GM19351 (cell line): ENCODE data around the gene PPP2R1B.
"Not testable (repeated sequence)": the region's sequence is repeated elsewhere in the genome, so short reads cannot be mapped to it uniquely, and the experiment has no call there.

Experiments used
- ATAC-seq: cut with Tn5 transposase; IDR thresholded peaks from one replicate; pipeline ENCODE4 v1.9.1; 2021; ENCODE audit warnings: mild to moderate bottlenecking, moderate library complexity; ENCODE audit not compliant: unreplicated experiment

The PPP2R1B gene

DNA sequence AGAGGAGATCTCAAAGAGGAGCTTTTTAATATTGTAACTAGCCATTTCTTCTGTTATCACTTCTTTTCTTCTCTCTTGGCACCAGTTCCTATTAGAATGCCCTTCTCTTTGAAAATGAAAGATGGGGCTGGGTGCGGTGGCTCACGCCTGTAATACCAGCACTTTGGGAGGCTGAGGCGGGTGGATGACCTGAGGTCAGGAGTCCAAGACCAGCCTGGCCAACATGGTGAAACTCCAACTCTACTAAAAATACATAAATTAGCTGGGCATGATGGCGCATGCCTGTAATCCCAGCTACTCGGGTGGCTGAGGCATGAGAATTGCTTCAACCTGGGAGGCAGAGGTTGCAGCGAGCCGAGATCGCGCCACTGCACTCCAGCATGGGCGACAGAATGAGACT, 18.1 kb upstream of the PPP2R1B start:
- not testable (repeated sequence) for ATAC-seq

DNA sequence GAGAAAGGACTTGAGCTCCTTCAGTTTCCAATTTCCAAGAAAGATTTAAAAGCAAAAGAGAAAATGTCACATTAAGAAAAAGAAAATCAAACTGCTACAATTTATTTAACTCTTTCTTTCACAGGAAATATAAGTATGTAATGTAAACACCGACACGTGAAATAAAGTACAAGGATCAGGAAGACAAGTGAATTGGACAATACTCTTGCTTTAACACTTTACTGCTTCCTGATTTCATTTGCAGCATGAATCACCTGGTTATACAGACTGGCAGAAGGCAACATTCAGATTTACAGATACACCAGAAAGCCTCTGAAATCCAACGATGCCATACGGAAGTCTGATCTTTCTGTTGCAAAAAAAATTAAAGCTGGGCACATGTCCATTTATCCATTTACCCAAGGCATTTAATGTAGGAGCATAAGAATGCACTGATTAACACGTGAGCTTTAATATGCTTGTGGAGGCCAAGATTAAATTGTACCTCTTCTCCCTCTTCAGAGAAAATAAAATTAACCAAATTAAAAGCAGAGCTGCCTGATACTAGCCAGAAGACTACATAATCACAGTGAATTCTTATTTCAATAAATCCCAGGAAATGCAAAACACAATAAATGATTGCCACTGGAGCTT, 16.0 kb upstream of the PPP2R1B start:
- ATAC-seq = no peak

DNA sequence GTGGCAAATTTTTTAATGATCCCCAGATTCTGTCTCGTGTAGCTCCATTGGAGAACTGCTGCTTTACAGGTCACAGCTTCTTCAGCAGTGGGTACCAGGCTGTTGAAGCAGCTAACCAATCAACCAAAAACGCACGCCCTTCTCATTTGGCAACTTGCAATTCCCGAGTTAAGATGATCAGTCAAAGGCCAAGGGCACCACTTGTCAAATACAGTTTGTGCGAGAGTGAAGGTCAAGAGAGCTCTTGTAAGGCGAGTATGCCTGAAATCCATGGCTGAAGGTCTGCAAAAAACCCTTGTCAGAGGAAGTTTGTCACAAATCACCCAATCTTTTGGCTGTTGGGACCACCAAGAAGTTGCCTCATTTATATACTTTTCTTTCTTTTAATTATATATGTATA, 12.9 kb upstream of the PPP2R1B start:
- no peak for ATAC-seq

DNA sequence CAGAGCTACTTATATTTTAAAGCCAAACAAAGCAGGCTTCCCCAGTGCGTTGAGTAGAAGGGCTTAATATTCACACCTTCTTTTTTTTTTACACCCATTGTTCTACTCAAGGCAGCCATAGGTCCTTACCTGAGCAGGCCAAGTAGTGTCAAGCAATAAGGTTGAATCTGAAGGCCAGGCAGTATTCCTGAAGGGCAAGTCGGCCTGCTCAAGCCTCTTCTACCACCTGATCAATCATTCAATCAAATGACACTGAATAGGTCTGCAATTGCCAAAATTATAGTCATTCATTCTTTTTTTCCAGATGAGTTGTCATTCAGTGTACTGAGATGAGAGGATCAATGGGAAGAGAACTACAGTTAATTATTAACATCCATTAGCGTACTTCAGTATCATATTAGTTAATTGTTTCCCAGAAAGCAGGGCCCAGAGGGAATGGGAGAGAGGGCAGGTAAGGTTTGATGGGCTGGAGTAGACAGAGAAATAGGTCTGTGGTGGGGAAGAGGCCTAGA, 11.9 kb upstream of the PPP2R1B start:
- no peak for ATAC-seq

DNA sequence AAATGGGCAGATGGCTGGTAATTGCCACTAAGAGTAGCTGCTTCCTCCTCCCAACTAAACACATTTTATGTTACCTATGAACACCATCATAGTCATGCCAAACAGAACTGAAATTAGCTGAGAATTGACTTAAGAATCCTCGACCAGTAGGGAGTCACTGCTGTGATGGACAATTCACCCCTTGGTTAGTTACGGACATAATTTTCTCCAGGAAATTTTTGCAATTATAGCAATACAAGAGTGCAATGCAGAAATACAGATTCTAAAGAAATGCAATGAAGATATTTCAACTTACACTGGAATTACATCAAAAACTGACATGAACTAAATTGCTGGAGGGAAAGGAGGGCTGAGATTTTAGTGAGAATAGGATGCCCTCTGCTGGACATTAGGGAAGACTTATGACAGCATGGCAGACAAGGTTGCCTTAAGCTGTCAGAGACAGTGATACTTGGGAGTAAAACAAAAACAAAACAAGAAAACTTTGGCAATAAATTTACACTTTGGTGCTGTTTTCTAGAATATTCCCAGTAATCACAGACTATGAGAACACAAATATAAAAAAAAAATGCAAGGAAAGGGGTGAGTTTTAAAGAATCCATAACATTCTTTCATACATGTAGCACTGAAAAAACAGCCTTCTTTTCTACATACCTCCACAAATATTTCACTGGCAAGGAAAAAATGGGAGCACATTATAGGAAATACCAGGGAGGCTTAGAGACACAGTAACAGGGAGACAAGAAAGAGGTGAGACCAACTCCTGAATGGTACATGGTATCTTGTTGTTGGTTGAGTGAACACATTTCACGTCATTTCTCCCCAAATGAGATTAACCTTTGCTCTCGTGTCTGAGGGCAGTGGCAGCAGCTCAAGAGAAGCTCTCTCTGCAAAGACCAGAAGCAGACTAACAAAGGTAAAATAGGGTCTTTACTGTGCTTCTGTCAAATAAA, 11.2 kb upstream of the PPP2R1B start:
- peak; percentile 48 for ATAC-seq

DNA sequence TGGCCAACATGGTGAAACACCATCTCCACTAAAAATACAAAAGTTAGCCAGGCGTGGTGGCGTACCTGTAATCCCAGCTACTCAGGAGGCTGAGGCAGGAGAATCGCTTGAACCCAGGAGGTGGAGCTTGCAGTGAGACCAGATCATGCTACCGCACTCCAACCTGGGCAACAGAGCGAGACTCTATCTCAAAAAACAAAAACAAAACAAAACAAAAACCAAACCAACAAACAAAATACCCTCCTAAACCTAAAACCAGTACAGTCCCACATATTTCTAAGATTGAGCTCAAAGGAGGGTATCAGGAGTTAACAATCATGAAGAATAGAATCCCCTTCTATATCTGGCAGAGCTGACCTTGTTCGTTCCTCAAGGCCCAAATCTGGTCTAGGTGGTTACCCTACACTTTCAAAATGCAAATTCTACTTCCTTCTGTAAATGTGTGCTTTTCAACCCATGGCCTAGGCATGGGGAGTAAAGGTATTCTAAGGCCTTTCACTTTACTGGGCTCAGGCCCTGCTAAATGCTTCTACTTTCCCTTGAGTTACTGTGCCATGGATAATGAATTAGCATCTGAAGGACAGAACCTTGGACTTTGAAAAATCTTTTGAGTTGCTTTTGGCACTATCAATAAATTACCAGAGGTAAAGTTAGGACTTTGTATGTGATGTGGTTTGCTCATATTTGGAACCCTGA, 10.4 kb upstream of the PPP2R1B start:
- peak; percentile 99 for ATAC-seq

DNA sequence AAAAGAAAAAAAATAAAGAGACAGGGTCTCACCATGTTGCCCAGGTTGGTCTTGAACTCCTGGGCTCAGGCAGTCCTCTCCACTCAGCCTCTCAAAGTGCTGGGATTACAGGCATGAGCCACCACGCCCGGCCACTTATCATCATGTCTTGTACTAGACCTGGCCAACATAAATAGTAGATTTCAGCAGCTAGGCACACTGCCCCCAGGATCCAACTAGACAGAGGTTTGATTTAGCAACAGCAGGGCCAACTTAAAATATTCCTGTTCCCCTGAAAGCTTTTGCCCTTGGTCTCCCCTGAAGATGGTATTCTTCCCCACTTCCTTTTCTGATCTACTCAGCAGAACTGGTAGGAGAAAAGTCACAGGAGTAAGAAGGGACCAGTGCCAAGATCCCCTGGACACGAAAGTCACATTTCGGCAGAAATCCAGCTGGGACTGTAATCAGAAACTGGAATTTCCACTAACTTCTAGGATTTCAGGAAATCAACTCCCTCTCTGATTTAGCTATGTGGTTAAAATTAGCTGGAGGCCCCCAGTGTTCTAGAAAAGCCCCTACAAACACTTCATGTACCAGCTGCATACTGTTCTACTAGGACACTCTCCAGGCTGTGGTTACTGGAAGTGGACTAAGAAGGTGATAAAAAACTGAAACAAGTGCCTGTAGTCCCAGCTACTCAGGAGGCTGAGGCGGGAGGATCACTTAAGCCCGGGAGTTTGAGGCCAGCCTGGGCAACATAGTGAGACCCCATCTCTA, 8.9 kb upstream of the PPP2R1B start:
- no peak for ATAC-seq

DNA sequence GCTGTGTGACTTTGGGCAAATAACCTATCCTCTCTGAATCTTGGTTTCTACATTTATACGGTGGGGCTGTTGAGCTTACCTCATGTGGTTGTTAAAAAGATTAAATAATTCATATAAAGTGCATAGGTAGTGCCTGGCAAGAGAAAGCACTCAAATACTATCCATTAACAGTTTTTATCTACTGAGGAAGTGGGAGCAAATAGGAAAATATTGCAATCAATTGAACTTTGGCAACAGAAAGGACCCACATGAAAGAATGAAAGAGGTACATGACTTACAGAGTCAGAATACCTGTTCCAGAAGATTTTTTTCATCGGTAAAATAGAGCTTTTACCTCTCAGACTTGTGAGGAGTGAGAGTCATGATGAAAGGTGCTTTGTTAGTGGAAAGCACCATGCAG, 6.3 kb upstream of the PPP2R1B start:
- ATAC-seq = no peak

DNA sequence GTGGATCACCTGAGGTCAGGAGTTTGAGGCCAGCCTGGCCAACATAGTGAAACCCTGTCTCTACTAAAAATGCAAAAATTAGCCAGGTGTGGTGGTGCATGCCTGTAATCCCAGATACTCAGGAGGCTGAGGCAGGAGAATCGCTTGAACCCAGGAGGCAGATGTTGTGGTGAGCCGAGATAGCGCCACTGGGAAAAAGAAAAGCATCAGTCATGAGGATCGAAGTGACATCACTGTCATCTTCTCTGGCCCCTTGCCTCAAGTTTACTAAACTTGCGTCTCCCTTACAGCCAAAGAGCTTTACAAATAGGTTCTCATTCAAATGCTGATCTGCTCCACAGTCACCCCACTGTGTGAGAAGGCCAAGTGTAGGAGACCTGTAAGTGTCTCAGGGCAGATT, 5.0 kb upstream of the PPP2R1B start:
- ATAC-seq = not testable (repeated sequence)

DNA sequence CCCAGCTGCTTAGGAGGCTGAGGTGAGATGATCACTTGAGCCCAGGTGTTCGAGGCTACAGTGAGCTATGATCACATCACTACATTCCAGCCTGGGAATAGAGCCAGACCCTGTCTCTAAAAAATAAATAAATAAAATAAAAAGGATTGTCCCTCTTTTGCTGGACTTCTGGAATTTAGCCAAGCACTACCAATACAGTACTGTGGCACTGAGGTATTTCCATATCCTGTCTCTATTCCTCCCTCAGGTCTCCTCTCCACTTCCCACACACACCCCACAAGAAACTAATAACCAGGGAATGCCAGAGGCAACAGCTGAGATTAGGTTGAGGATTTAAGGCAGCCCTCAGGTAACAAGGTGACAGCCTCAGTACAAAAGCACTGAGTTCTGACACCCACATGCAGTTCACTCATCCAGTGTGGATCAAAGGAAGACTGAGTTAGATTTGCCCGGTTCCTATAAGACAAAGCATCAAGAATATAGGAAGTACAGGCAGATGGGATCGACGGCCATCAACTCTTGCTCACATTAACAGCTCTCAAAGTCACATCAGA, 4.5 kb upstream of the PPP2R1B start:
- no peak for ATAC-seq

DNA sequence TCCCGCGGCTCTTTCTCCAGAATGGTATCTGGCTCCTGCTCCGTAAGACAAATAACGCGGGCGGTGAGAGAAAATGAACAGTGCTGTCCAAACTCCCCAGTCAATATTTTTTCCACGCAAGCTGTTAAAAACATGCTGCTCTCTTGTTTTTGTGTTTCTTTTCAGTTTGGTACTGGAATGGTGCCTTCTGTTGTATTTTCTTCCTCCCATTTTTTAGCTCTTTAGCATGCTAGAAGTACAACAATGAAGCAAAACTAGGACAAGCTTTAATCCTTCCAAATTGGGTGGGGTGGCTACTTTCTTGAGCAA, 599 bp upstream of the PPP2R1B start:
- ATAC-seq = peak; percentile 5

DNA sequence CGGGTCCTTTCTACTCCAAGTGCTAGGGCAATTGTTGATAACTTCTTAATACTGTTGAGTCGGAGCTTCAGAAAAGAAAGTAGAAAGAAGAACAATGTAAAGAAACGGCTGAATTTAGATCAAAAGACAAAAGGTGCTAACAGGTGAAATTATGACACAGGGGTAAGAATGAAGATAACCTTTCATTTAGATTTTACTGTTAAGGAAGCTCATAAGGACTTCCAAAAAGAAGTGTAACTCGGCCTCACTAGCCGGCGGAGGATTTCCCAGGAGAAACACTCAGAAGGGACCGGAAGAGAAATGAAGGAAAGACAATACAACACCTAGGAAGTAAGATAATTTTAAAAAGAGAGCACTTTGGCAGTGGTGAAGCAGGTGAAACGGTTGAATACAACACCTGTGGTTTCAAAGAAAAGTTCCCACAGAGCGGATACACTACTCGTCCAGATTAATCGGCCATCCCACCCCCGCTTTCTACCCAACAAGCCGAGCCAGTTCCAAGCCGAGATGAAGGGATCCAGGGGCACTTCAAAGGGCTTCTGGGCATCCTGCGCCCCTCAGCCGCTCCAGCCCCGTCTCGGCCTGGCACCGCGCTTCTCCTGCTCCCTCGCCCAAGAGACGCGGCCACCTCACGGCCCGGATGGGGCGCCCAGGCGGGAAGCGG, 737 bp downstream of the PPP2R1B start:
- peak; percentile 47 for ATAC-seq

DNA sequence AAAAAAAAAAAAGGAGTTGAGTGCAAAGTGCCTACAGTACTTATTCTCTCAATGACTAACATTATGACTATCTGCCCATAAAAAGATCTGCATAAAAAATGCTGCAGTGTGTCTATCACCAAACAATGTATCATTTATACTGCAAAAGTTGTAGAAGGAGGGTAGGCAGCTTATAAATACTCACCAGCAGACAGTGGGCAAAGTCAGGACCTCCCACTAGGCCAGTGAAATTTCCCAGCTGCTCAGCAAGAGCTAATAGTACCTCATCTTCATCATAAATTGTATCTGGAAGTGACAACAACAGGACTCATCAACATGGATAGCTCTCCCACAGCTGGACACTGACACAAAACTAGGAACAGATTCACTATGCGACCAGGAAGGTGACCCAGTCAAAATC, 1.6 kb downstream of the PPP2R1B start:
- no peak for ATAC-seq

DNA sequence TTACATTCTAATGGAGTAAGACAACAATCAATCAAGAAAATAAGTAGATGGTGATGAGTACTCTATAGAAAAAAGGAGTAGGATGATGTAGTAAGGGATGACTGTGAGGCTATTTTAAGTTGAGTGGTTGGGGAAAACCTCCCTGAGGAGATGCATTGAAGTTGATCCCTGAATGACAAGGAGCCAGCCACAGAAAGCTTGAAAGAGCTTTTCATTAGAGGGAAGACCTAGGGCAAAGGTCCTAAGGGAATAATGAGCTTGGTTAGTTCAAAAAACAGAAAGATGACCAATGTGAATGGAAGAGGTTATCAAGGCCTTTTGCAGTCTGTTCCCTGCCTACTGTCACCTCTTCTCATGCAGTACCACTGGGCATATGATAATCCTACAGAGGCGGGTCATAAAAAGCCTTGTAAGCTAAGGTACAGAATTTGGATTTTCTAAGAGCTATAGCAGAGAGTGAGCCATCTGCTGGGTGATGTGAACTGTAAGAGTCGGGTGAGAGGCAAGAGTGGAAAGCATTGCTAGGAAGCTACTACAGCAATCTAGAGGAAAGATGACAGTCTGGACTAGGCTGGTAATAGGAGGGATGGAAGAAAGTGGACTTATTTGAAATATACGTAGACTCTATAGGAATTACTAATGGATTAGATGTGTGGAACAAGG, 3.1 kb downstream of the PPP2R1B start:
- ATAC-seq = no peak

DNA sequence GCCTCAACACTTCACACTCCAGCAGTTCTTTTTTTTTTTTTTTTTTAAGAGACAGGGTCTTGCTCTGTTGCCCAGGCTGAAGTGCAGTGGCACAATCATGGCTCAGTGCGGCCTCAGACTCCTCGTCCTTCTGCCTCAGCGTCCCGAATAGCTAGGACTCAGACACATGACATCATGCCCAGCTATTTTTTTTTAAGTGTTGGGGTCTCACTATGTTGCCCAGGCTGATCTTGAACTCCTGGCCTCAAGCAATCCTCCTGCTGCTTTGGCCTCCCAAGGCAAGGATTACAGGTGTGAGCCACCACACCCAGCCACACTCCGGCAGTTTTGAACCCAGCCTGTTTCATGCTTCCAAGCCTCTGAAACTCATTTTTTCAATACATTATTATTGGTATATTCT, 3.7 kb downstream of the PPP2R1B start:
- no peak for ATAC-seq

DNA sequence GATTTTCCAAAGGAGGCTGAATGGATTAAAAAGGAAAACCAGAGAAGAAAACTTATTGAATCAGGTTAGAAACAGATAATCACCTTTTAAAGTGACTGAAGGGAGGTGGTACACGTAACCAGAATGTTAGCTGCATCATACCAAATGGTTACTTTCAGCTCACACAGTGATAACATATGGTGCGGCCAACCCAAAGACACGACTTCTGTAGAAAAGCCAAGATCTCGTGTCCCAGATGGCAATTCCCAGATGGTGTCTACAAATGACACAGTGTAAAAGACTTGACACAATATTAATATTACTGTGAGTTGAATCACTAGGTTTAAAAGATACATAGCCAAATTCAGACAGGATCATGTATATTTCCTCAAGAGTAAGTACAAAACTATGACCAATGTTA, 5.2 kb downstream of the PPP2R1B start:
- ATAC-seq = no peak

DNA sequence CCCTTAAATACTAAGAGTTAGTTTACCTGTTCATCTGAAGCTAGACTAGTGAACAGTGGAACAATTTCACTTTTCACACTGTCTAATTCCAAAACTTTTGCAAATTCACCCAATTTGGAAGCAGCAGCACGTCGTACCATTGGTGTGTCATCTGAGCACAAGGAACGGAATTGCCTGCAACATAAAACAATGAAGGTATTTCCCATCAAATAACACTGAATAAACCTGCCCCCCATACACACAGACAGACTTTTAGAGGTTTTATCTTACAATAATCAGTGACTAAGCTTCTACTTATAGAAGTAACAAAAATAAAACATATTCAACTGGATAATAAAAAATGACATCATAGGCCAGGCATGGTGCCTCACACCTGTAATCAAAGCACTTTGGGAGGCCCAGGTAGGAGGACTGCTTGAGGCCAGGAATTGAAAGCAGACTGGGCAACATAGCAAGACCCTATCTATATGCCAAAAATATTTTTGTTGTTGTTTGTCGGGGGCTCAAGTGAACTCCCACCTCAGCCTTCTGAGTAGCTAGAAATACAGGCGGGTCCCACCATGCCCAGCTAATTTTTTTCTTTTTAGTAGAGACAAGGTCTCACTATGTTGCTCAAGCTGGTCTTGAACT, 6.3 kb downstream of the PPP2R1B start:
- no peak for ATAC-seq

DNA sequence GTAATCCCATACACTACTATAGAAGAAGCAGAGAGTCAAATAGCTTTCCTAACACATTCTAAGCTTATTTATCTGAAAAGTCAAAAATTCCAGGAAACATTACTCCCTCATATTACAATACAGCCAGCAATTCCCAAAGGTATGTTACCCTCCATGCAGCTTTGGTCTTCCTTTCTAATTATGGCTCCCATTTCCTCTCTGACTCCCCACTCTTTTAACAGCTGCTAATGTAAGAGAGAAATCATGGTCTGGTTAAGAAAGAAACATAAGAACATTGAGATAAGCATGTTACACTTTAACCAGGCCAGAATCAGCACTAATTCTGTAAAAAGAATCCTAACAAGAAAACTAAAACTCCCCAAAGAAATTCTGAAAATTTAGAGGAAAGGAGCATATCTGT, 6.8 kb downstream of the PPP2R1B start:
- ATAC-seq = no peak

DNA sequence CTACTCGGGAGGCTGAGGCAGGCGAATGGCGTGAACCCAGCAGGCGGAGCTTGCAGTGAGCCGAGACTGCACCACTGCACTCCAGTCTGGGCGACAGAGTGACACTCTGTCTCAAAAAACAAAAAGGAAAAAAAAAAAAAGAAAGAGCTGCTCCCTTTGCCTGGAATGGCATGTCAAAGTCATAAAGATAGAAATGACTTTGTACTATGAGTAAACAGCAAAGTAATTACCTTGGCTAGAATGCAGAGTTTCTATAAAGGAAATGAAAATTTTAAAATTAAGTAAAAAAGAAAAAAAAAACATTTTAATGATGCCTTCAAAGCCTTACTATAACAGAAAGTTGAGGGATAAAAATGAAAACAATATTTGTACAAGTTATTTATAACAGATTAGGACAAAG, 10.1 kb downstream of the PPP2R1B start:
- no peak for ATAC-seq
